SU-DHL-6 (cell line): ENCODE data around the gene LAYN.

Source experiments
- EZH2phosphoT487 ChIP-seq: fragments of 200-600 bp; sonication (generic), shearing (Covaris generic); conservative IDR thresholded peaks from 2 replicates; pipeline ENCODE4 v1.6.1; 2018; ENCODE audit warnings: mild to moderate bottlenecking, antibody characterized with exemption, low read length, moderate library complexity, mixed read lengths
- TF ChIP-seq, protein P1 (sequence below): fragments of 200-600 bp; sonication (generic); IDR thresholded peaks from one replicate; pipeline ENCODE4 v1.5.1; 2017; ENCODE audit warnings: antibody characterized with exemption, mild to moderate bottlenecking, low read length, moderate library complexity; ENCODE audit not compliant: insufficient read depth, poor library complexity, severe bottlenecking

DNA sequence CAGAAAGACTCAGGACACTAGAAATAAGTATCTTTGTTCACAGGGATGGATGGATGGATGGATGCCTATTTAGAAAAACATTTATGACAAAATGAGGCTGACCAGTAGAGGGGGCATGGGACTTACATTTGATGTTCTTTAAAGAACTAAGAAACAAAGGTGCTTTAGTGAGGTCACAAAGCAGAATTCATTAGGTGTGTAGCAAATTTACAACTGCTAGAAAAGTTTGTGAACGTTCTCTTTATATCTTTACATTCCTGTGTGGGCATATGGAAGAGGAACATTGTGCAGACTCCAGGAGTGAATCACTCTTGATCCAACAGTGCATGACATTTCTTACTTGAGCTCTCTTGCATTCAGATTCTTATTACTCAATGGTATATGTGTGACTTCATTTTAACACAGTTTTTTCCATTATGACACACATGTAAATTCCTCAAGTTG lies 45.9 kb downstream of the LAYN start:
- TF ChIP-seq, protein P1, sequence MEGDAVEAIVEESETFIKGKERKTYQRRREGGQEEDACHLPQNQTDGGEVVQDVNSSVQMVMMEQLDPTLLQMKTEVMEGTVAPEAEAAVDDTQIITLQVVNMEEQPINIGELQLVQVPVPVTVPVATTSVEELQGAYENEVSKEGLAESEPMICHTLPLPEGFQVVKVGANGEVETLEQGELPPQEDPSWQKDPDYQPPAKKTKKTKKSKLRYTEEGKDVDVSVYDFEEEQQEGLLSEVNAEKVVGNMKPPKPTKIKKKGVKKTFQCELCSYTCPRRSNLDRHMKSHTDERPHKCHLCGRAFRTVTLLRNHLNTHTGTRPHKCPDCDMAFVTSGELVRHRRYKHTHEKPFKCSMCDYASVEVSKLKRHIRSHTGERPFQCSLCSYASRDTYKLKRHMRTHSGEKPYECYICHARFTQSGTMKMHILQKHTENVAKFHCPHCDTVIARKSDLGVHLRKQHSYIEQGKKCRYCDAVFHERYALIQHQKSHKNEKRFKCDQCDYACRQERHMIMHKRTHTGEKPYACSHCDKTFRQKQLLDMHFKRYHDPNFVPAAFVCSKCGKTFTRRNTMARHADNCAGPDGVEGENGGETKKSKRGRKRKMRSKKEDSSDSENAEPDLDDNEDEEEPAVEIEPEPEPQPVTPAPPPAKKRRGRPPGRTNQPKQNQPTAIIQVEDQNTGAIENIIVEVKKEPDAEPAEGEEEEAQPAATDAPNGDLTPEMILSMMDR = peak; percentile 56
- no peak for TF ChIP-seq EZH2phosphoT487
